ENCODE data around the gene DIPK1C.
"Not testable (repeated sequence)": the region's sequence is repeated elsewhere in the genome, so short reads cannot be mapped to it uniquely, and the experiment has no call there.

The DIPK1C gene

GRCh38 chr18:74457043-74457724 is at the start of gene DIPK1C:
DIPK1C (minus strand) TSS chr18:74457308; CDS start chr18:74457259, 49 bp downstream.
- FAIRE-seq: no peak

- no peak for FAIRE-seq
Observed at GRCh38 chr18:74506448-74507084, 49.5 kb upstream of the DIPK1C start.

- FAIRE-seq: no peak
Observed at GRCh38 chr18:74505776-74506175, 48.7 kb upstream of the DIPK1C start.

GRCh38 chr18:74503137-74503536 is 46.0 kb upstream of the DIPK1C start:
- FAIRE-seq: no peak

GRCh38 chr18:74501386-74501785 is 44.3 kb upstream of the DIPK1C start:
- no peak for FAIRE-seq

DNA sequence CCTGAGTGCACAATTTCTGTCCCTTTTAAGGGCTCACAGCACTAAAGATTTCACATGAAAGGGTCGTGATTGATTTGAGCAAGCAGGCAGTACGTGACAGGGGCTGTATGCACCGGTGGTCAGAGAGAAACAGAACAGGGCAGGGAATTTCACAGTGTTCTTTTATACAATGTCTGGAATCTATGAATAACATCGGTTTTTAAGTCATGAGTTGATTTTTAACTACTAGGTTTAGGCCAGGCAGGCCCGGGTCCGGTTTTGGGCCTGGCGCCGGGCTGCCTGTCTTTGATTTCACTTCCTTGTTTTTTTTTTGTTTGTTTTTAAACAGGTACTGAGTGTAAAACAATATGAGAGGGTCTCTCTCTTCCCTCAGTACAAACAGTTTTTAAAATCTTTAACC is 43.7 kb upstream of the DIPK1C start:
- FAIRE-seq: not testable (repeated sequence)

GRCh38 chr18:74500372-74500771 is 43.3 kb upstream of the DIPK1C start:
- no peak for FAIRE-seq

GRCh38 chr18:74499633-74500032 is 42.5 kb upstream of the DIPK1C start:
- FAIRE-seq: no peak

- FAIRE-seq: no peak
Observed at GRCh38 chr18:74498712-74499627, 41.9 kb upstream of the DIPK1C start.

GRCh38 chr18:74497778-74498177 is 40.7 kb upstream of the DIPK1C start:
- FAIRE-seq: no peak

GRCh38 chr18:74497324-74497676 is 40.2 kb upstream of the DIPK1C start:
- FAIRE-seq: no peak

GRCh38 chr18:74496508-74497323 is 39.6 kb upstream of the DIPK1C start:
- FAIRE-seq: no peak

GRCh38 chr18:74495581-74496507 is 38.7 kb upstream of the DIPK1C start, which contains the start of gene CNDP2:
CNDP2 (plus strand) TSS chr18:74496363; CDS start chr18:74499974, 3,611 bp downstream.
- peak; percentile 55 for FAIRE-seq

DNA sequence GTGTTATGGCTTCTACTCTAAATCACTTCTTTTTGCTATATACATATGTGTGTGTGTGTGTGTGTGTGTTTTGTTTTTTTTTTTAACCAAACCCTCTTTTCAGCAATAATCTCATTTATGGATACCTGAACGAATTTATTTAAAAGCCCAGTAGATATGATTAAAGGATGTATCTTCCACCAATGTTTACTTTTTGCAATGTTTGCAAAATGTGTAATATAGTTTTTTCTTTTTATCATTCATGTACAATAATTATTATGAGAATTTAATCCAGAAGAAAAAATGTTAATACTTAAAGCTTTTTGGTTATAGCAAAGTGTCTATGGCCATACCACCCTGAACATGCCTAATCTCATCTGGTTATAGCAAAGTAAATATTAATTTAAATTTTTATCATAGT is 37.4 kb upstream of the DIPK1C start:
- FAIRE-seq: no peak

GRCh38 chr18:74493689-74494088 is 36.6 kb upstream of the DIPK1C start:
- no peak for FAIRE-seq

GRCh38 chr18:74492259-74492658 is 35.2 kb upstream of the DIPK1C start:
- FAIRE-seq: no peak

DNA sequence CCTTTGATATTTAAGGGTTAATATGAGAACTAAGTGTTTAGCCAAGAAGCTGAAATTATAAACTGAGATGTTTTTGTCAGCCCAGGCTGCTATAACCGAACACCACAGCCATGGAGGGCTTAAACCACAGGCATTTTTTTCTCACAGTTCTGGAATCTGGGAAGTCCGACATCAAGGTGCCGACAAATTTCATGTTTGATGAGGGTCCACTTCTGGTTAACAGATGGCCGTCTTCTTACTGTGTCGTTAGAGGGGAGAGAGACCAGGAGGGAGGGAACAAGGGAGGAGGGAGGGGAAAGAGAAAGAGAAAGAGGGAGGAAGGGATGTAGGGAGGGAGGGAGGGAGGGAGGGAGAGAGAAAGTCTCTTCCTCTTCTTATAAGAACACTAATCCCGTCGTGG is 32.6 kb upstream of the DIPK1C start:
- no peak for FAIRE-seq

GRCh38 chr18:74488864-74489263 is 31.8 kb upstream of the DIPK1C start:
- FAIRE-seq: no peak

DNA sequence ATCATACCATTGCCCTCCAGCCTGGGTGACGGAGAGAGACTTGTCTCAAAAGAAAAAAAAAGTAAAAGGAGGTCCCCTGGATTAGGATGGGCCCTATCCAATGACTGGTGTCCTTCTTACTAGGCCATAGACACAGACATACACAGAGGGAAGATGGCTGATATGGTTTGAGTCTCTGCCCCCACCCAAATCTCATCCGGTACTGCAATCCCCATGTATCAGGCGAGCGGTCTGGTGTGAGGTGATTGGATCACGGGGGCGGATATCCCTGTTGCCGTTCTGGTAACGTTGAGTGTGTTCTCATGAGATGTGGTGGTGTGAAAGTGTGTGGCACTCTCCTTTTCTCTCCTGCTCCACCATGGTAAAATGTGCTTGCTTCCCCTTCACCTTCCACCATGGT is 31.2 kb upstream of the DIPK1C start:
- FAIRE-seq: no peak

- FAIRE-seq: no peak
Observed at GRCh38 chr18:74486119-74486849, 29.2 kb upstream of the DIPK1C start.

GRCh38 chr18:74482697-74483096 is 25.6 kb upstream of the DIPK1C start:
- FAIRE-seq: no peak

Data from colon (tissue), 2 donors.